ENCODE results near the gene RASGRP2. TPM values are rescaled to one million over a fixed set of nuclear protein-coding genes. Genes with fewer than 3 reads are reported as not detected.

RASGRP2 gene
- total RNA-seq, 2 donors from 2014 or later = 13.3 to 28.7 TPM

DNA sequence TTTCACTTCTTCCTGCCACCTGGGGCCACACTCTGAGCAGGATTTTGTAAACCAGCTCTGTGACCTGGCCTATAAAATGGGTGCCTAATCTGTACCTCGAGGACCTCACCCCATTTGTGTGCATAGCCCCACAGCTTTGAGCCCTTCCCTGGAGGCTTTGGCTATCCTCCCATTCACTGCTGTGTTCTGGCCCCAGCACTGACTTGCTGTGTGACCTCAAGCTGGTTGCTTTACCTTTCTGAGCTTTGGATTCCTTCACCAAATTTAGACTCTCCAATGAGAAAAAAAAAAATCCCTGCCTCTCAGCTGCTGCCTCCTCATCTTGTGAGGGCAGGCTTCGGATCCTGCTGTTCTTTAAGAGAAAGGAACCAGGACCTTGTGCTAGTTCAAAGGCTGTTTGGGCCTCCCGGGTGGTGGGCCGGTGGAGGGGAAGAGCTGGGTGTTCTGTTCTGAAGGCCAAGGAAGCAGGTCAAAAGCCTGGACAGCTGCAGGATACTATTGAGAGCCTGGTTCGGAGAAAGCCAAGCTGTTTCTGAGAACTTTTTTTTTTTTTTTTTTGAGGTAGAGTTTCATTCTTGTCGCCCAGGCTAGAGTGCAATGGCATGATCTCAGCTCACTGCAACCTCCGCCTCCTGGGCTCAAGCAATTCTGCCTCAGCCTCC, 16.9 kb upstream of the RASGRP2 start:
- peaks cover 6% of the 10 kb centered on the region for H3K4me1 ChIP-seq (replicated peaks)
- DNase-seq (ENCODE audit: low spot score) = no peak

DNA sequence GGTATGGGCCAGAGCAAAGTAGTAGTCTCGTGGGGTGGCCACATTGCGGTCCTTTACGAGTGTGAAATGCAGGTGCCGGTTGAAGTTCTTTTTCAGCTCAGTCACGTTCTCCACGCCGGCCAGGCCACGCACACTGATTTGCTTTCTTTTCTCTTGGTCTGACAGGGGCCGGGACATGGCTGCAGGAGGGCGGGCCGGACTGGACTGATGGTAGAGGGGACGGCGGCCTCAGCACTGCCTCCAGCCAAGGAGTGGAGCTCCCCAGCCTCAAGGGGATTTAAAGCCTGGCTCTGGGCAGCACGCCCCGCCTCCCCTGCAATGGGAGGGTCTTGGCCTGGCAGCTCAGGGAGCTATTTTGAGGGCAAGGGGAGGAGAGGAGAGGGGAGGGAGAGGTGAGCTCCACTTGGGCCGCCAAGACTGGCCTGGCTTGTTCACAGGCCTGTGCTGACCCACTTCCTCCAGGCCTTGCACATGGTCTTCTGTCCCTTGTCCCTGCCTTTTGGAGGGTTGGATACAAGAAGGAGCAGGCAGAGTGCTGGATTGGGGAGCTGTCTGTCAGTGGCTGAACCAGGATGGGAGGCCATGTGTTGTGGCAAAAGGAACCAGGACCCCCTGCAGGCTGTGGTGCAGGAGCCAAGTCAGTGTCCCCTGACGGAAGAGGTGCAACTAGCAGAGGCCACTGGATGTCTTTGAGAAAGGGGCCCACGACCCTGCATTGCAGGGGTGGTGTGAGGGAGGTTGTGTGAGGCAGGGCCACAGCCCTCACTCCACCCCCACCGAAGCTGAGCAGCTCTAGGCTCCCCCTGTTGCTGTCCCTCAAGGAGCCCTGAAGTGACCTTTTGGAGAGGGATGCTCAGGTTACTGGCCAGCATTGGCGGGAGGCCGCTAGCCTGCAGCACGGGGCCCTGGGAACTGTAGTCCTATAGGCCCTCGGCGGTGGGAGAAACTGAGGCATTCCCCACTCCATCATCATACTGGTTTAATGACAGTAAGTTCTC, 16.1 kb upstream of the RASGRP2 start, which contains the start of gene PYGM:
PYGM (minus strand) TSS at position 253 of the 998 bp plus-strand sequence; CDS start at position 177, 76 bp downstream.
- intact Hi-C loops (cut with DNase I) = no loop called here
- no peak for DNase-seq (ENCODE audit: low spot score)
- H3K27ac ChIP-seq = peak within 1 kb of the TSS; percentile 48 to 62
- TF ChIP-seq POLR2AphosphoS5 (IDR thresholded peaks at IDR 0.05) = peak; percentile 31
- TF ChIP-seq, protein P1, sequence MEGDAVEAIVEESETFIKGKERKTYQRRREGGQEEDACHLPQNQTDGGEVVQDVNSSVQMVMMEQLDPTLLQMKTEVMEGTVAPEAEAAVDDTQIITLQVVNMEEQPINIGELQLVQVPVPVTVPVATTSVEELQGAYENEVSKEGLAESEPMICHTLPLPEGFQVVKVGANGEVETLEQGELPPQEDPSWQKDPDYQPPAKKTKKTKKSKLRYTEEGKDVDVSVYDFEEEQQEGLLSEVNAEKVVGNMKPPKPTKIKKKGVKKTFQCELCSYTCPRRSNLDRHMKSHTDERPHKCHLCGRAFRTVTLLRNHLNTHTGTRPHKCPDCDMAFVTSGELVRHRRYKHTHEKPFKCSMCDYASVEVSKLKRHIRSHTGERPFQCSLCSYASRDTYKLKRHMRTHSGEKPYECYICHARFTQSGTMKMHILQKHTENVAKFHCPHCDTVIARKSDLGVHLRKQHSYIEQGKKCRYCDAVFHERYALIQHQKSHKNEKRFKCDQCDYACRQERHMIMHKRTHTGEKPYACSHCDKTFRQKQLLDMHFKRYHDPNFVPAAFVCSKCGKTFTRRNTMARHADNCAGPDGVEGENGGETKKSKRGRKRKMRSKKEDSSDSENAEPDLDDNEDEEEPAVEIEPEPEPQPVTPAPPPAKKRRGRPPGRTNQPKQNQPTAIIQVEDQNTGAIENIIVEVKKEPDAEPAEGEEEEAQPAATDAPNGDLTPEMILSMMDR (IDR thresholded peaks at IDR 0.05) = no peak
- H3K4me3 ChIP-seq = peak within 1 kb of the TSS in 1 of 2 donors; percentile 3
- H3K36me3 ChIP-seq = no peaks in the 10 kb centered on the region
- 41% methylated on average over 24 of the region's 24 CpGs for WGBS
- H3K9me3 ChIP-seq = no peaks in the 10 kb centered on the region
- peaks cover 6% of the 10 kb centered on the region for H3K4me1 ChIP-seq (replicated peaks)
- H3K27me3 ChIP-seq (replicated peaks; ENCODE audit: insufficient read depth) = no peaks in the 10 kb centered on the region

More for the DNA sequence above, 16.9 kb upstream of the RASGRP2 start:
- Histone ChIP-seq H3K9me3 (no peaks in the 10 kb centered on the region), H3K4me3 (no peak overlapping the region), H3K36me3 (peaks cover 0 to 7% of the 10 kb centered on the region in 2 donors), H3K27ac (peak overlapping the region; percentile 48 to 62), H3K27me3 (replicated peaks; ENCODE audit: insufficient read depth) (no peaks in the 10 kb centered on the region)
- 41% methylated on average over 7 of the region's 7 CpGs for WGBS
- TF ChIP-seq POLR2AphosphoS5 (IDR thresholded peaks at IDR 0.05) (no peak), POLR2A (IDR thresholded peaks at IDR 0.05) (no peak)
- TF ChIP-seq, protein P1 (IDR thresholded peaks at IDR 0.05) = no peak
- intact Hi-C loops (cut with DNase I) = no loop called here

DNA sequence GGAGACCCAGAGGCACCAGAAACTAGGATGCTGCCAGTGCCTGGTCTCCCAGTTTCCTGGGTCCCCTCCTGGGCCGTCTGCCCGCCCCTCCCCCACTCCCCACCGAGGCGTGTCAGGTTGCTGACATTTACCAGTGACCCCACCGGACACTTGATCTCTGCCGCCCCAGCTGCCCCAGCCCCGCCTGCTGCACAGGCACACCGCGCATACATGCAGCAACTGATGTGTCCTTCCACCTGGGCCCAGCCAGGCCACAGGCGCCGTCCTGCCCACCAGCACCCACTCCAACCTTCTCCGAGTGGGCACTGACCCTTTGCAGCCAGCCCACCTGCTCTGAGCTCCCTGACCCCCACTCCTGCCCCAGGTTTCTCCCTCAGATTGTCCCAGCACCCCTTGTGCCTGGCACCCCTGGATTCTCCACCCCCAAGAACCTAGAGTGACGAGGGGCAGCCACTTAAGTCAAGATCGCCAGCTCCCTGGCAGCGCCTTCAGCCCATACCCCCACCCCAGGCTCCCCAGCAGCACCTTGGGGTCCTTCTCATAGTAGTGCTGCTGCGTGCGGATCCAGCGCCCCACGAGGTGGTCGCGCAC, 15.3 kb upstream of the RASGRP2 start:
- WGBS = 54% methylated on average over 21 of the region's 21 CpGs
- Histone ChIP-seq H3K27ac (peak overlapping the region; percentile 48 to 62), H3K9me3 (no peaks in the 10 kb centered on the region), H3K27me3 (replicated peaks; ENCODE audit: insufficient read depth) (no peaks in the 10 kb centered on the region), H3K36me3 (no peaks in the 10 kb centered on the region), H3K4me1 (replicated peaks) (peaks cover 6% of the 10 kb centered on the region), H3K4me3 (peak overlapping the region in 1 of 2 donors; percentile 3)
- no peak for DNase-seq (ENCODE audit: low spot score)
- no peak for TF ChIP-seq POLR2A (IDR thresholded peaks at IDR 0.05)
- no peak for TF ChIP-seq POLR2AphosphoS5 (IDR thresholded peaks at IDR 0.05)
- TF ChIP-seq, protein P1 (IDR thresholded peaks at IDR 0.05) = no peak
- intact Hi-C loops (cut with DNase I) = no loop called here

DNA sequence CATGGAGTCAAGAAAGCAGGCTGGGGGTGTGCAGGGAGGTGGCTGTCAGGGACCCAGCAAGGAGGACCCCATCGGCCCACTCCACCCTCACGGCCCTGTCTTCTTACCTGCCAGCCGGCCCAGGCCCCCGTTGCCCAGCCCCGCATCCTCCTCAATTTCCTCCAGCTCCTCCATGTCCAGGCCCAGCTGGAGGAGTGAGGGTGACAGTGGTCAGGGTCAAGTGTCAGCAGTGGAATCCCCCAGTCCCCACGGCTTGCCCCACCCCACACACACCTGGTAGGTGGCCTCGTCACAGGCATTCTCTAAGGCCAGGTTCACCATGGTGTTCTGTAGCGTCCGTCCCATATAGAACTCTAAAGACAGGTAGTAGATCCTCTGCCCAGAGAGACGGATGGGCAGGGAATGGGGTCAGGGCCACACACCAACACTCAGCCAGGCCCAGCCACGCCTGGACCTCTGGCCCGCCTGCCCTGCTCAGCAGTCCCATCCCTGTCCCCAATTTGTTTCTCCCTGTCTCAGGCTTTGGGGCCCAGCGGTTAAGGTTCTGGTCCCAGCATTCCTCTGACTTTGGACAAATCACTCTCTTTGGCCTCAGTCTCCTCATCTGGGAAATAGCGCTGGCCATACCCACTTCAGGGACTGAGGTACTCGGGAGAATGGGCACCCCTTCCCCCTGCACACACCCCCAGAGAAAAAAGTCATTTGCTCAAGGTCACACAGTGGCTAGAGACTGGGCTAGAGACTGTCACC, 14.6 kb upstream of the RASGRP2 start:
- Histone ChIP-seq H3K36me3 (no peaks in the 10 kb centered on the region), H3K9me3 (no peaks in the 10 kb centered on the region), H3K4me1 (replicated peaks) (peaks cover 1% of the 10 kb centered on the region), H3K27ac (peak overlapping the region in 1 of 2 donors; percentile 48), H3K4me3 (no peak overlapping the region), H3K27me3 (replicated peaks; ENCODE audit: insufficient read depth) (no peaks in the 10 kb centered on the region)
- no peak for TF ChIP-seq POLR2AphosphoS5 (IDR thresholded peaks at IDR 0.05)
- TF ChIP-seq, protein P1 (IDR thresholded peaks at IDR 0.05) = no peak
- no peak for TF ChIP-seq POLR2A (IDR thresholded peaks at IDR 0.05)
- 89% methylated on average over 15 of the region's 15 CpGs for WGBS
- intact Hi-C loops (cut with DNase I) = no loop called here
- no peak for DNase-seq (ENCODE audit: low spot score)

Data from prostate gland (tissue), 2 donors.